ENCODE measurements around the gene AJM1.

The AJM1 gene

DNA sequence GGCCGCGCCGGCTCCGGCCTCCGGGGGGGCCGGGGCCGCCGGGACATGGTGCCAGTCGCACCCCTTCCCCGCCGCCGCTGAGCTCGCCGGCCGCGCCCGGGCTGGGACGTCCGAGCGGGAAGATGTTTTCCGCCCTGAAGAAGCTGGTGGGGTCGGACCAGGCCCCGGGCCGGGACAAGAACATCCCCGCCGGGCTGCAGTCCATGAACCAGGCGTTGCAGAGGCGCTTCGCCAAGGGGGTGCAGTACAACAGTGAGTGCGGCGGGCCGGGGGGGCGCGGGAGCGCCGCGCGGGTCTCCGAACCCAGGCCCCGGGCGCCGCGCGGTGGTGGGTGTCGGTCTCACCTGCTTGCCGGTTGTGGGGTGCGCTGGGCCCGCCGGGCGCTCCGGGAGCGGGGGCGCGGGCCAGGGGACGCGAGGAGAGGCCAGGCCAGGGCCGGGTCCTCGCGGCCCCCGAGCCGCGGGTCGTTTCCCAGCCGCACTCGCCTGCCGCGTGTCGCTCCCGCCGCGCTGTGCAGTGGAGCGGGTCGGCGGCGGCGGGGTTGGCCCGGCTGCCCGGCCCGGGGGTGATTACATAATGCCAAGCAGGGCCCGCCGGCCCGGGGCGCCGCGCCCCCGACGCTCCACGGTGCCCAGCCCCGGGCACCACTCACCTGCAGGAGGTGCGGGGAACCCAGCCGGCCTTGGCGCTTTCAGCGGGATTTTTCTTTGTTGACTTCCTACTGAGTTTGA, 34.0 kb upstream of the AJM1 start:
- peak in 2 of 4 experiments; percentile 37 to 50 for DNase-seq

DNA sequence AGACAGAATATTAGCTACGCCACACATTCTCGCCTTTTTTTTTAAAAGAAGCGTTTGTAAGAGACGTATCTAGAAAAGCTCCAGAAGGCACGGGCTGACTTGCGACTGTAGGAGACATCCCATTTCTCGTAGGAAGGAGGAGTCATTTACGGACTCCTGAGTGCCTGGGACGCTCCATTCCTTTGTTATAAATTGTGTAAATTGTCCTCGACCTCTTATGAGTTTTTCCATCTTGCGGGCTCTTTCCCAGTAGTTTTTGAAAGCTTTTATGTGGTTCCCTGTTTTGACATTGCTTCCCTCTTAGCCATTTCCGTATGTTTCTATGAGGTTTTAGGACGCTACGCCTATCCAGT, 33.5 kb upstream of the AJM1 start:
- DNase-seq: no peak

DNA sequence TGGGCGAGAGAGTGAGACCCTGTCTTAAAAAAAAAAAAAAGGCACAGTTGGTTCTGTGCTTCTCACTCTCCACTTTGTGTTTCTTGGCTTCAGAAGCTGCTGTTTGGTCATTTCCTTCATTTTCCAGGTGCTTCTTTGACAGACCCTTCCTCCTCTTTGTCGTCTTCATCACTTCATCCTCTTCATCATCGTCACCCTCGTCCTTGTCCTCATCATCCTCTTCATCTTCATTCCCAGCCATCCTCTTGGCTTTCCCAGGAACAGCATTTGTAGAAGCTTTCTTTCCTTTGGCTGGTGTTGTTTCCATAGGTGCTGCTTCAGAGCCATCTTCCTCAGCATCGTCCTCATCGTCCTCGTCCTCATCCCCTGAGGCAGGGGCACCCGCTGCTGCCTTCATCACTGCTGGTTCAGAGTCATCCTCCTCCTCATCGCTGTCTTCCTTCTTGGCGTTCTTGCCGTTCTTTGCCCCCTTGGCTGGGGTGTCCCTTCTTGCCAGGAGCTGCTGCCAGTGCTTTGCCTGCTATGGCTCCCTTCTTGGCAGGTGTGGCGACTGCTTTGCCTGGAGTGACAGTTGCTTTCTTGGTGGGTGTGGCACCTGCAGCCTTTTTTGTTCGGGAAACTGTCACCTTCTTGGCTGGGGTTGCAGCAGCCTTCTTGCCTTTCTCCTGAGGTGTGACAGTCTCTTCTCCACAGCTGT, 27.4 kb upstream of the AJM1 start:
- DNase-seq: no peak

DNA sequence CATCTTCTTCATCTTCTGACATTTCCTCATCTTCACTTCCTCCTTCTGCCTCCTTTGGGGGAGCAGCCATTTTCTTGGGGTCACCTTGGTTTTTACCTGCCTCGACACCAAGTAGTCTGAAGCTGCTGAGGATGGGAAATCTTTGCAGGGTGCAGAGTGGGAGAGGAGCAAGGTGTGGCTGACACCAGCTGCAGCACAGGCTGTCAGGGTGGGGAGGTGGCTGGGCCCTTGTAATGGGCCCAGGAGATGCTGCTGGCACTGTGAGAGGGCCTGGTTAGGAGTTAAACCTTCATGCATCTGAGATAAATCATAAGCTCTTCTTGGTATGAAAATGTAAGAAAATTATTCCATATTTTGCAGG, 26.9 kb upstream of the AJM1 start:
- DNase-seq: no peak

DNA sequence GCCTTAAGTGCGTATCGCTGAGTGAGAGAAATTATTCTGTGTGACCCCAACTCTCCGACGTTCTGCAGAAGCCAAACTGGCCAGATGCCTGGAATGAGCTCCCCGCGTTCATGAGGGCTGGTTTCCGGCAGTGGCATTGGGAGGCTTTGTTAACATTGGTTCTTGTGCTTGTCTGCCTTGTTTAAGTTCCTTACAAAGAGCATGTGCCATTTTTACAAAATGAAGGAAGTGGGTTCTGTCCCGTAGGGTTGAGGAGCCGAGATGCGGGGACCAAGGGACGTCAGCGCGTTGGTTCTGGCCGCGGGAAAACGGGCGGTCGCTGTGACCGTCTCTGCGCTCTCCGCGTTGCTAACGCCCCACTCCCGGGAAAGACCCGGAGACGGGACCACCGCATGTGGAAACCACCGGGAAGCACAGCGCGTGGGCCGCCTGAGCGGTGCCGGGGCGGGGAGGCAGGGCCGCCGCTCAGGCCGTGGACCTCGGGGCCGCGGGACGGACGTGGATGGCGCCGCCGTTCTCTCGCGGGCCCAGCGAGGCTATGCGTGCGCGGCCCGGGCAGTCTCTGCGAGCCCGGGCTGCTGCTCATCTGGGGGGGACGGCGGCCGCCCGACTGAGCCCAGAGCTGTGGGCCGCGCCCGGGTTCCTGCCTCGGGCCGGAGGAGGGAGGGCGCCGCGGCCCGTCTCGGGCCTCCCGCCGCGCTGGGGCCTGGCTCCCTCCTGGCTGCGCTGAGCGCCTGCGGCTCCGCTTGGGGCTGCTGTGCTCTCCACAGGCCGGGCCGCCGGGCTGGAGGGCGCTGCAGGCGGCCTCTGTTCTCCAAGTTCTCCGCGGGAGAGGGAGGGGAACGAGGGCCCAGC, 21.1 kb upstream of the AJM1 start:
- DNase-seq: no peak

DNA sequence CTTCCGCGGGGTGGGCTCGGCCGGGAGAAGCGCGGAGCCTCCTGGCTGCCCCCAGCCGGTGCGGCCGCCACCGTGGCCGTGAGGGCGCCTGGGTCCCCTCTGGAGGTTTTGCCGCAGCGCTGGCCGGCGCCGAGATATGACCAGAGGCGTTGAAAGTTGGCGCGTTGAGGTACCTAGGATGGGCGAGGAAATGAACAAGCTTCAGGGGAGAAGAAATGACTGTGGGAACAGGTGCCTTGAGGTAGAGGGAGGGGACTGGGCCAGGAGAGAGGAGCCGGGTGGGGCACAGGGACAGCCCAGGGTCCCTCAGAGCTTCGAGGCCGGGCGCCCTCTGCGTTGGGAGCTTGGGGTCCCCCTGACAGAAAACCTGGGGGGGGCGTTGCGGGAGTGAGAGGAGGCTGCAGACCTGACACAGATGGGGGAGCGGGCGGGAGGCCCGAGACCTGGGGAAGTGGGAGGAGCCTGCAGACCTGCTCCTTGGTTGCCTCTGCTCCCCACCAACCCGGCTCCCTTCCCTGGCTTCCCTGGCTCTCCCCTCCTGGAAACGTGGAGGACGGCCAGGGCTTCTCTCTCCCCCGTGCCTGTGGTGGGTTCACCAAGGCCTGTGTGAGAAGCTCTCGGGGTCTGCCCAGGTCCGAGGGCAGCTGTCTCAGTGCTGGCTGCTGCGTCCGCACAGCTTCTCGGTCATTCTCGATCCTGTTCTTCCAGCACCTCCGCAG, 20.3 kb upstream of the AJM1 start:
- no peak for DNase-seq

DNA sequence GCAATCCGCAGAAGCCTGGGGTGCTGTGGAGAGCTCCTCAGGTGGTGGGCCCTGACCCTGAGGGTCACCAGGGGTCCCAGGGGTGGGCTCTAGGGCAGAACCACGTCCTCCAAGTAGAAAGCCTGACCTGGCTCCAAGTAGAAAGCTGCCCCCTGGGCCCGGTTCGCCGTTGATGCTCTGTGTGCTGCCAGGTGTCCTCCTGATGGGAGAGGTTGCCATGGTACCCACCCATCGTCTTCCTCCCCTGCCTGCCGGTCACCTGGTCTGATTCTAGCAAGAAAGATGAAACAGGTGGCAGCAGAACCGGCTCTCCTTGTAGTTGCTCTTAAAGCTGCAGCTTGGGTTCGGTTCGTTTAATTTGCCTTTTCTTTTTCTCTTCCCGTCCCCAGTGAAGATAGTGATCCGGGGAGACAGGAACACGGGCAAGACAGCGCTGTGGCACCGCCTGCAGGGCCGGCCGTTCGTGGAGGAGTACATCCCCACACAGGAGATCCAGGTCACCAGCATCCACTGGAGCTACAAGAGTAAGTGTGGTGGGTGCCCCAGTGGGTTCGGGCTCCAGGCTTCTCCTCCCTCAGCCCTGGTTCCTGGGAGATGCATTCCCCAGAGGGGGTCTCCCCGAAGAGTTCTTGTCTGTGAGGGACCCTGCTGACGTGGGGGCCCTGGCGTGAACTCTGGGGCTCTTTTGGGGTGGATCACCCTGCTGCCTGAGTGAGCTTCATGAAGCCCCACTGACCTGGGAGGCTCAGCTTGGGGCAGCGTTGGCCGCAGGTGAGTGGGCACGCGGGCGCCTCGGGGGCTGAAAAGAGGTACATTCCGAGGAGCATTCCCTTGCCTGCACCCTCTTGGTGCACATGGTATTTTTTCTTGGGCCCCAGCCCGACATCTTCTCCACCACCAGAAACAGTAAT, 18.9 kb upstream of the AJM1 start:
- DNase-seq: no peak

DNA sequence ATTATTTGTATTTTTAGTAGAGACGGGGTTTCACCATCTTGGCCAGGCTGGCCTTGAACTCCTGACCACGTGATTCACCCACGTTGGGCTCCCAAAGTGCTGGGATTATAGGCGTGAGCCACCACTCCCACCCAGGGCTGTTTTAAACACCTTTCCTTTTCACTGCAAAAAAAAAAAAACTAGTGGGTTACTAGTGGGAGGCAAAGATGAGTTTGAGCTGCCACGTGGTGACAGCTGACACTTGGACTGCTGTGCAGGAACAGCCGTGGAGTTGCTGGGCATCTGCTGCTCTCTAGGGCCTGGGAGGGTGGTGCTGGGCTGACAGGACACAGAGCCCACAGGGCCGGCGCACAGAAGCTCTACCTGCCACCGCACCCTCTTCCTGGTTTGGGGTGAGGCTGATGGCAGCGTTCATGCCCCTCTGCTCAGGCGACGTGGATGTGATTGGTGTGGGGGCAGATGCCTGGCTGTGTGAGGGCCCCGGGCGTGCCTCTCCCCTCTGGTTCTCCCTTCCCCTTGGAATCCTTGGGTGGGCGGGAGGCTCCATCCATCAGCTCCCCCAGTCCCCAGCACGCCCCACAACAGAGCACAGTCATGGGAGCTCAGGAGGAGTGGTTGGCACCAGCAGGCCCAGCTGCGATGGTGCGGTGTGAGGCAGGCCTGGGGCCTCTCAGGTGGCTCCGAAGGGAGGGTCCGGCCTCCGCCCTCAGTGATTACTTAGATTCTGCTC, 17.6 kb upstream of the AJM1 start:
- DNase-seq: no peak

DNA sequence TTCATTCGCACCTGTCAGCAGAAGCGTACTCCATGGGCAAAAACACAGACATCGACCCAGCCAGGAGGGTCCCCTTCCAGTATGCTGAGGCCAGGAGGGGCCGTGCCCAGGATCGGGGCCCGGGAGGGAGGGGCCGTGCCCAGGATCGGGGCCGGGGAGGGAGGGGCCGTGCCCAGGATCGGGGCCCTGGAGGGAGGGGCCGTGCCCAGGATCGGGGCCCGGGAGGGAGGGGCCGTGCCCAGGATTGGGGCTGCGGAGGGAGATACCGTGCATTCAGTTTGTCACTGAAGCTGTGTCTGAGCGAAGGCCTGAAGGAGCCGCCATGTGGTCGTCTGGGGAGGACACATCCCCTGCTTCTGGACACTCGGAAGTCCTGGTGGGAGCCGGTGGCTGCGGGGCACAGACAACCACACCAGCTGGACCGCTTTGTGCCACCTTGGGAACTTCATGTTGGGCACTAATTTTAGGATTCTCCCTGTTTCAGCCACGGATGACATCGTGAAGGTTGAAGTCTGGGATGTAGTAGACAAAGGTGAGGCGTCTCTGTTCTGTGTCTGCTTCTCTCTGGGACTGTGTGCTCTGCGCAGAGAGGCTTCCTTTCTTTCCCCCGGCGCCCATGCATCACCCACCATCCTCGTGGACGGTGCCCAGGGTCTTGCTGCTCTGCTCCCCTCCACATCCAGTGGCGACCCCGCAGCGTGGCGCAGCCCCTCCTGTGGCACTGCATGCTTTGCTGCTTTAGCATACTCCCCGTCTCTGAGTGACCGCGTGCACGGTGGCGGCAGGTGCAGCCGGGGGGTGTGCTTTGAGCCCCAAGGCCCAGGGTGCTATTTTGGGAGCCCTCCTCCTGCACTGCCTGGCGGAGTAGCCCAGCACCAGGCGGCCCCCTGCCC, 16.7 kb upstream of the AJM1 start:
- DNase-seq: no peak

DNA sequence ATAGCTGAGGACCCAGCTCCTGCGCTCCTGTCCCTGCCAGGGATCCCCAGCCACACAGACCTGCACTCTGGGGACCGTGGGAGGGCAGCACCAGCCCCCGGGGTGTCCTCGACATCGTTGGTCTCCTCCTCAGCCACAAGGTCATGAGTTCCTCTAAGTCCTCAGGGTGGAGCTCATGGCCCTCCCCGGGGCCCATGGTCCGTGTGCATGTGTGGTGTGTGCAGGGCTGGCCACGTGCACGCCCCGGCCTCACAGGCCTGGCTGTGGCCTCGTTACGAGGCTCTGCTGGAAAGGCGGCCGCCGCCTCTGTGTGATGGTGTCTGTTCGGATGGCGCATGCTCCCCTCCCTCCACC, 16.1 kb upstream of the AJM1 start:
- DNase-seq: no peak

DNA sequence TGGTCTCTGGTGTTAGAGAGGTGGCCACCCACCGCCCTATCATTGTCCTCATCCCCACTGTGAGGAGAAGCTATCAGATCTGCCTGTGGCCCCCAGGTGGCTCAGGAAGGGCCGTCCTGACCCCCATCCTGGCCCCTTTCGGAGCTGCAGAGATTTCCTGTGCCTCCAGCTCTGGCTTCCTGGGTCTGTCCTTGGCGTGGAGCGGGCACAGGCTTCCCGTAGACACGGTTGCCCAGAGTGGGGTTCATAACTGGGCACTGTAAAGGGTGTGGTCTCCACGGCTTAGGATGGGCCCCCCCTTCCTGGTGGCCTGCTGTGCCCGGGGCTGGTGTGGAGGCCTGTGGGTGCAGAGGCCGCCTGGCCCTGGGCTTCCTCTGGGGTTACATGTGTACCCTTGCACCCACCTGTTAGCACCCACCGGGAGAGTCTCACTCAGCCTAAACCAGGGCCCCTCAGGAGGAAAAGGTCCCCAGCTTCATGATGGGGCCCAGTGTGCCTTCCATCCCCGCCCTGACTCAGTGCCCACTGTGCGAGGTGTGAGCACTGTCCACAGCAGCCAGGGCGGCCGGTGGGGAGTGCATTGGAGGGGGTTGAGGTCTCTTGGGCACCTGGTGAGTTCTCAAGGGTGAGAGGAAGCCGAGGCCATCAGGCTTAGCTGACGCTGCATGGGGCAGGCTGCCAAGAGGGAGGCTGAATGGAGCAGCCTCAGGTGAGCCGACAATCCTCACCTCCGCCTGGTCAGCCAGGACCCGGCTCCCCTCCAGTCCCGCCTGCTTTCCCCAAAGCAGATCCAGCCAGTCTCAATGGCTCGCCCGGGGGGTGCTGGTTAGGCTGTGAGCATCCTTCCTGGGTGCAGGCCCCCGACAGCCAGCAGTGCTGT, 15.3 kb upstream of the AJM1 start:
- no peak for DNase-seq

DNA sequence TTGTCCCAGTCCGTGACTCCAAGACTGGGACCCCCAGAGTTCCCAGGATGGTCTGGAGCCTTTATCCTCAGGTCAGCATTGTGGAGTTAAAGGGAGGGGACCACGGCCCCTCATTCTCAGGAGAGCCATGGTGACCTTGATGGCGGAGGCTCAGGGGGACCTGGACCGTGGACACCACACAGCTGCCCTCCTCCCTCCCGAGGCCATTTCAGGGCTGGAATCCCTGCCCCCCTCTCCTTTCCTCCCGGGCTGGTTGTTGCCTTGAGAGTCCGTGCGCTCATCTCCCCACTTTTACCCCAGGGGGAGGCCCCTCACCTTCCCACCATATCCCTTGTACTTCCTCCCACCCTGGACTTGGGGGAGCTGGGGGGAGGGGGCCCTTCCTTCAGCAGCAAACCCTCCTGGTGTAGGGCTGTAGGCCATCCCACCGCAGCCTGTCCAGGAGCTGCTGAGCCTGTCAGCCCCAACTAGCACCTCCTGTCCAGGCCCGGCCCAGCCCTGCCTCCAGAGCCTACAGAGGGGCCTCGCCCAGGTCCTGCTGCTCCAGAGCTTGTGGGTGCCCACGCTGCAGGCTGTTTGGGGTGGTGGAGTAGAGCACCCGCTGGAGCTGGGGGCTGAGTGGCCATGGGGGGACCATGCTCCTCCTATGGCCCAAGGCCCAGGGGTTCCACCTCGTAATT, 14.3 kb upstream of the AJM1 start:
- DNase-seq: no peak

DNA sequence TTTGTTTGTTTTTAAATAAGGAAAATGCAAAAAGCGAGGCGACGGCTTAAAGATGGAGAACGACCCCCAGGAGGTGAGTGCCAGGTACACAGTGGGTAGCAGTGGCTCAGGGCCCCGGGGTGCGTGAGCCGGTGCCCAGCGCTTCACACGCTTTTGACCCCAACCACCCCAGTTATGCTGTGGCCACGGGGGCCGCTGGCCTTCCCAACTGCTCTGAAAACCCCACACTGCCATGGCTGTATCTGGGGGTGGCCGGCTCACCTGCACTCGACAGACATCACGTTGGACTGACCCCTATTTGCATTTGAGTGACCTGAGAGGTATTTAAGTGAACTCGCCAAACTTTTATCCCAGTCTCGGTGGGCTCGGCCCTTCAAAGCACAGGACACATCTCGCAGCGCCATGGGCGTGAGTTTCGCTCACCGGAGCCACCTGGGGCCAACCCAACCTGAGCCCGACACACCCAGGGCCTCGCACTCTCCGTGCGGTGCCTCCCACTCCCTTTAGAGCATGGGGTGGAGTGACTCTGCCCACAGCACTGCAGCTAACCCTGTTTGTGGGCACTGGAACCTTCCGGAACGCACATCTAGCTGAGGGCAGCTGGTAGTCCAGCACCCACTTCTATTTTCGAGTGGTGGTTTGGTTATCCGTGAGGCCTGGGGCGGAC, 13.7 kb upstream of the AJM1 start:
- no peak for DNase-seq

DNA sequence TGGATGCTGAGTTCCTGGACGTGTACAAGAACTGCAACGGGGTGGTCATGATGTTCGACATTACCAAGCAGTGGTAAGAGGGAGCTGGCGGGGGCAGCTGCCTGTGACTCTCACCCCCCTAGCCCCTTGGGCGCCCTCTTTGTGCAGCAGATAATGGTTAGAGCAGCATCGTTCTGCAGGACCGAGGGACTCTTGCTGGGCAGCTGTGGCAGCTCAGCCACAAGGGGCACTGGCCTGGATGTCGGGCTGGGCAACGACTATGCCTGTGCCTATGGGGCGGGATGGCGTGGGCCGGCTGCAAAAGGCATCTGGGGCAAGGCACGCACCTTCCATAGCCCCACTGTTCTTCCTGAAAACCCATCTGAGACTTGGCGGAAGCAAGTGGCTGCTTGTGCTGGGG, 12.9 kb upstream of the AJM1 start:
- no peak for DNase-seq

DNA sequence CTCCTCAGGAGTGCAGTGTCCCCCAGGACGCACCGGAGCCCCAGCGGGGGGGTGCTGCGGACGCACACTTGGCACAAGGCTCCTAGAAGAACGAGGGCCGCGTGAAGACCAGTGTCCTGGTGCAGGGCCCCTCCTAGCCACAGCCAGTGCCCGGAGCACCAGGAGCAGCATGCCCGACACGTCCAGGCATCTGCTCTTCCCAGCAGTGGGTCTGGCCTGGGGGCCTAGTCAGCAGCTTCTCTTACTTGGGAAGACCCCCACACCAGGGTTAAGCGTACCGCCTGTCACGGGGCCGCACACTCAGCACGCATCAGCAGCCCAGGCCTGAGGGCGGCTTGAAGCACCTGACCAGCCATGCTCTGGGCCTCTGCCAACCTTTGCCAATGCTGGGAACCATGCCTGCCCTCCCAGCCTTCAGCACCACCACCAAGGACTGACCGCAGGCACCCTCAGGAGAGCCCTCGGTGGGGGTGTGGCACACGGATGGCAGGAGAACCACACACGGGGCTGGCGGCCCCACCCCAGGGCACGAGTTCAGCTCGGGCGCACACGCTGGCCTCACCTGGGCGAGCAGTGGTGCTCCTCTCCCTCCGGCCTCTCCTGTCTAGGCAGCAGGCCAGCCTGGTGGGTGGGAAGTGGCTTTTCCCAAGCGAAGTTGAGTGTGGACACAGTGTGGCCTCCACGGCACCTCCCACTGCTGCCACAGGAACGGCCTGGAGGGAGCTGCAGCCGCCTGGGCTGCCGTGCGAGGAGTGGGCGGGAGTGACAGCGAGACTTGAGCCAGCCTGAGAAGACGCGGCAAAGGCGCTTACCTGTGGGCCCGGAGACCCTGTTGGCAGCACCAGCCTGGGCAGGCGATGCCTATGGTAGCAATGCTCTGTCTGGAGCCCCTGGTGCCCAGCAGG, 12.0 kb upstream of the AJM1 start:
- DNase-seq: no peak

DNA sequence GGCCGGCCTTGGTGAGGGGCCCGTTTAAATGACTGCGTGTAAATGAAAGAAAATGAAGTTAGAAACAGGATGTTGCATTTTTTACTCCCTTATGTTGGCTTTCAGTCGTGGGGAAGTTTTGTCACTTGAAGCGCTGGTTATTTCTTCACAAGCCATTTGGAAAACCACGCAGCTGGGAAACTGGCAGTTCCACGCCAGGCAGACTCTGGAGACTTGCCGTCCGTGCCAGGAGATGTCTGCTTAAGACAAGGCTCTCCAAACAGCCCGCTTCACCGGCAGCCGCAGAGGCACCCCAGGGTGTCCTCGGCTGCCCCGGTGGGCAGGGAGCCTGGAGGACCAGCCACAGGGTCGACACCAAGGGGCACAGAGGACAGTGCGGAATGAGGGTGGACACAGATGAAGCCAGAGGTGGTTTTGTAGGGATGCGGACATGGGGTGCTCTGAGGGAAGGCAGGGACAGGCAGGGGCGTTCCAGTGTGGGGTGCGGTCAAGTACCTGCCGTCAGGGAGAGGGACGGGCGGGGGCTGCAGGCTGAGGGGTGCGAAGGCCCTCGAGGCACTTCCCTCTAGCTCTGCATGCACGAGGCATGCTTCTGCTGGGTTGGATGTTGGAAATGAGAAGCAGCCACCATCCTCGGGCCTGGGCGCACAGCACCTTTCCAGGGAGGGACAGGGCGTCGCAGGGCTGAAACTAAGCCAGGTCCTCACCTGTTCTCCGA, 11.1 kb upstream of the AJM1 start:
- no peak for DNase-seq

DNA sequence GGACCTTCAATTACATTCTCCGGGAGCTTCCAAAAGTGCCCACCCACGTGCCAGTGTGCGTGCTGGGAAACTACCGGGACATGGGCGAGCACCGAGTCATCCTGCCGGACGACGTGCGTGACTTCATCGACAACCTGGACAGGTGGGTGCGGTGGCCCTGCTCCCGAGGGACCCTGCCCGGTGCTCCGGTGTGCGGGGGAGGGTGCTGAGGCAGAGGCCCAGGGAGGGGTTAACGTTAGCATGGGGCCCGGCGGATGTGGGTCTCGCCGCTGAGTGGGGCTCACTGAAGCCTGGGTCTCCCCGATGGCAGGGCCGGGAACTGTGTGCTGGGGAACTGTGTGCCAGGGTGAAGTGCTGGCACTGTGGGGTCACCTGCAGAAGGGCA, 10.6 kb upstream of the AJM1 start:
- no peak for DNase-seq
